Measurements from ENCODE around the gene SLC30A5. TPM values are rescaled to one million over a fixed set of nuclear protein-coding genes. Genes with fewer than 3 reads are reported as not detected.

The SLC30A5 gene
- total RNA-seq, 3 donors from 2014 or later (not counting 1 experiment from before 2014, with no cell fraction given), result 17.8 to 30.1 (median 26.7) TPM

DNA sequence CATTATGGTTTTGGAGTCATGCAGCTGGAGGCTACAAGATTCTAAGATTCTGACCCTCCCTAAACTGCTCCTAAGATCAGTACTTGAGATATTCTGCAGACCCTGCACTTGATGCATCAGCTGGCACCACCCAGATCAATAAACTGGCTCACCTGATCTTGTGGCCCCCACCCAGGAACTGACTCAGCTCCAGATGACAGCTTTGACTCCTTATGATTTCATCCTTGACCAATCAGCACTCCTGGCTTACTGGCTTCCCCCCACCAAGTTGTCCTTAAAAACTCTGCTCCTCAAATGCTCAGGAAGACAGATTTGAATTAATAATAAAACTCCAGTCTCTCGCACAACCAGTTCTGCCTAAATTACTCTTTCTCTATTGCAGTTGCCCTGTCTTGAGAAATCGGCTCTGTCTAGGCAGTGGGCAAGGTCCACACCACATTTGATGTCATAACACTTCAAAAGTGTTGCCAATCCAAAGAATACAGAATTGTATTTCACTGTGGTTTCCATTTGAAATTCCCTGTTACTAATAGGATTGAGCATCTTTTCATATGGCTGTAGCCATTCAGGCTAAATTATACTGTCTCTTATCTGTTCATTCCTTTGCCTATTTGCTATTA lies 14.8 kb upstream of the SLC30A5 start:
- ATAC-seq (no peak), DNase-seq (no peak)
- intact Hi-C loops (cut with micrococcal nuclease), result no loop called here
- H3K27me3 ChIP-seq (ENCODE audit: control insufficient read depth, insufficient read depth, low read length), result no peaks in the 10 kb centered on the region
- no peak overlapping the region for H3K27ac Mint-ChIP-seq
- H3K27ac ChIP-seq (ENCODE audit: low read length), result no peak overlapping the region
- H3K4me1 ChIP-seq (ENCODE audit: control insufficient read depth, insufficient read depth, low read length), result no peaks in the 10 kb centered on the region
- TF ChIP-seq, protein P1, sequence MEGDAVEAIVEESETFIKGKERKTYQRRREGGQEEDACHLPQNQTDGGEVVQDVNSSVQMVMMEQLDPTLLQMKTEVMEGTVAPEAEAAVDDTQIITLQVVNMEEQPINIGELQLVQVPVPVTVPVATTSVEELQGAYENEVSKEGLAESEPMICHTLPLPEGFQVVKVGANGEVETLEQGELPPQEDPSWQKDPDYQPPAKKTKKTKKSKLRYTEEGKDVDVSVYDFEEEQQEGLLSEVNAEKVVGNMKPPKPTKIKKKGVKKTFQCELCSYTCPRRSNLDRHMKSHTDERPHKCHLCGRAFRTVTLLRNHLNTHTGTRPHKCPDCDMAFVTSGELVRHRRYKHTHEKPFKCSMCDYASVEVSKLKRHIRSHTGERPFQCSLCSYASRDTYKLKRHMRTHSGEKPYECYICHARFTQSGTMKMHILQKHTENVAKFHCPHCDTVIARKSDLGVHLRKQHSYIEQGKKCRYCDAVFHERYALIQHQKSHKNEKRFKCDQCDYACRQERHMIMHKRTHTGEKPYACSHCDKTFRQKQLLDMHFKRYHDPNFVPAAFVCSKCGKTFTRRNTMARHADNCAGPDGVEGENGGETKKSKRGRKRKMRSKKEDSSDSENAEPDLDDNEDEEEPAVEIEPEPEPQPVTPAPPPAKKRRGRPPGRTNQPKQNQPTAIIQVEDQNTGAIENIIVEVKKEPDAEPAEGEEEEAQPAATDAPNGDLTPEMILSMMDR (IDR thresholded peaks at IDR 0.05), result no peak
- H3K36me3 ChIP-seq (ENCODE audit: control insufficient read depth, insufficient read depth, low read length), result no peaks in the 10 kb centered on the region
- H3K27me3 Mint-ChIP-seq (ENCODE audit: low read depth in 2 of 2), result peaks cover 0 to 6% of the 10 kb centered on the region in 2 donors
- no peaks in the 10 kb centered on the region for H3K9me3 ChIP-seq (ENCODE audit: control insufficient read depth, insufficient read depth, low read length)
- no peaks in the 10 kb centered on the region for H3K36me3 Mint-ChIP-seq
- H3K9me3 Mint-ChIP-seq, result no peaks in the 10 kb centered on the region
- H3K4me3 ChIP-seq (ENCODE audit: low read length), result no peak overlapping the region
- H3K4me1 Mint-ChIP-seq, result no peaks in the 10 kb centered on the region
- WGBS (ENCODE audit: insufficient coverage), result 92% methylated on average over 2 of the region's 2 CpGs
- H3K4me3 Mint-ChIP-seq, result no peak overlapping the region

GRCh38 chr5:69079556-69079955 lies 14.3 kb upstream of the SLC30A5 start:
- Histone ChIP-seq H3K27ac (ENCODE audit: low read length) (no peak overlapping the region), H3K4me3 (ENCODE audit: low read length) (no peak overlapping the region), H3K36me3 (ENCODE audit: control insufficient read depth, insufficient read depth, low read length) (no peaks in the 10 kb centered on the region), H3K4me1 (ENCODE audit: control insufficient read depth, insufficient read depth, low read length) (no peaks in the 10 kb centered on the region), H3K9me3 (ENCODE audit: control insufficient read depth, insufficient read depth, low read length) (no peaks in the 10 kb centered on the region), H3K27me3 (ENCODE audit: control insufficient read depth, insufficient read depth, low read length) (no peaks in the 10 kb centered on the region)
- ATAC-seq, result no peak
- H3K4me1 Mint-ChIP-seq, result no peaks in the 10 kb centered on the region
- no peak overlapping the region for H3K4me3 Mint-ChIP-seq
- H3K36me3 Mint-ChIP-seq, result no peaks in the 10 kb centered on the region
- TF ChIP-seq, protein P1 (IDR thresholded peaks at IDR 0.05), result no peak
- no peak for DNase-seq
- H3K27ac Mint-ChIP-seq, result no peak overlapping the region
- no peaks in the 10 kb centered on the region for H3K9me3 Mint-ChIP-seq
- H3K27me3 Mint-ChIP-seq (ENCODE audit: low read depth in 2 of 2), result peaks cover 0 to 6% of the 10 kb centered on the region in 2 donors
- intact Hi-C loops (cut with micrococcal nuclease), result no loop called here
- WGBS (ENCODE audit: insufficient coverage), result 98% methylated on average over 5 of the region's 6 CpGs

GRCh38 chr5:69083412-69083811 lies 10.4 kb upstream of the SLC30A5 start:
- H3K36me3 Mint-ChIP-seq, result no peaks in the 10 kb centered on the region
- Histone ChIP-seq H3K9me3 (ENCODE audit: control insufficient read depth, insufficient read depth, low read length) (no peaks in the 10 kb centered on the region), H3K4me1 (ENCODE audit: control insufficient read depth, insufficient read depth, low read length) (no peaks in the 10 kb centered on the region), H3K36me3 (ENCODE audit: control insufficient read depth, insufficient read depth, low read length) (no peaks in the 10 kb centered on the region), H3K4me3 (ENCODE audit: low read length) (no peak overlapping the region), H3K27ac (ENCODE audit: low read length) (no peak overlapping the region), H3K27me3 (ENCODE audit: control insufficient read depth, insufficient read depth, low read length) (no peaks in the 10 kb centered on the region)
- TF ChIP-seq, protein P1 (IDR thresholded peaks at IDR 0.05), result no peak
- H3K9me3 Mint-ChIP-seq, result no peaks in the 10 kb centered on the region
- DNase-seq (no peak), ATAC-seq (no peak)
- no peaks in the 10 kb centered on the region for H3K4me1 Mint-ChIP-seq
- no peak overlapping the region for H3K27ac Mint-ChIP-seq
- peaks cover 0 to 5% of the 10 kb centered on the region in 2 donors for H3K27me3 Mint-ChIP-seq (ENCODE audit: low read depth in 2 of 2)
- H3K4me3 Mint-ChIP-seq, result no peak overlapping the region
- intact Hi-C loops (cut with micrococcal nuclease), result no loop called here

DNA sequence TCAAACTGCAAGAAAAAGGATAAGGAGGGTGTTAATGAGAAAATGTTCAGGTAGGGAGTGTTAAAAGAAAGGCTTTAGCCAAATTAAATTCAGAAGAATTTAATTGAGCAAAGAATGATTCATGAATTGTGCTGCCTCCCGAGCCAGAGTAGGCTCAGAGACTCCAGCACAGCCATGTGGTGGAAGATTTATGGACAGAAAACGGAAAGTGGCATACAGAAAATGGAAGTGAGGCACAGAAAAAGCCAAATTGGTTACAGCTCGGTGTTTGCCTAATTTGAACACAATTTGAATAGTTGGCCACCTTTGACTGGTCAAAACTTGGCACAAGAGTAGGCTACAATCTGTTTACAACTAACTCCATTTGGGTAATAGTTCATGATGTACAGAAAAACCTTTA lies 9.6 kb upstream of the SLC30A5 start:
- no peaks in the 10 kb centered on the region for H3K9me3 ChIP-seq (ENCODE audit: control insufficient read depth, insufficient read depth, low read length)
- no peak for ATAC-seq
- Mint-ChIP-seq H3K9me3 (no peaks in the 10 kb centered on the region), H3K27me3 (ENCODE audit: low read depth in 2 of 2) (peaks cover 0 to 5% of the 10 kb centered on the region in 2 donors), H3K27ac (no peak overlapping the region), H3K4me3 (no peak overlapping the region), H3K4me1 (no peaks in the 10 kb centered on the region), H3K36me3 (no peaks in the 10 kb centered on the region)
- H3K36me3 ChIP-seq (ENCODE audit: control insufficient read depth, insufficient read depth, low read length), result no peaks in the 10 kb centered on the region
- H3K27ac ChIP-seq (ENCODE audit: low read length), result no peak overlapping the region
- intact Hi-C loops (cut with micrococcal nuclease), result no loop called here
- TF ChIP-seq, protein P1 (IDR thresholded peaks at IDR 0.05), result no peak
- H3K4me3 ChIP-seq (ENCODE audit: low read length), result no peak overlapping the region
- DNase-seq, result no peak
- H3K27me3 ChIP-seq (ENCODE audit: control insufficient read depth, insufficient read depth, low read length), result no peaks in the 10 kb centered on the region
- H3K4me1 ChIP-seq (ENCODE audit: control insufficient read depth, insufficient read depth, low read length), result no peaks in the 10 kb centered on the region
- WGBS (ENCODE audit: insufficient coverage), result 26% methylated on average over 3 of the region's 3 CpGs

Data from natural killer cell (primary cell).